Neural cell (in vitro differentiated cells): Measurements from ENCODE around the gene RET. TPM values are rescaled to one million over a fixed set of nuclear protein-coding genes. Genes with fewer than 3 reads are reported as not detected.

Experiments
- H2AFZ ChIP-seq: fragments of 200-600, 300-800 bp; sonication (generic), shearing (Covaris generic); 2 replicates; pipeline ENCODE4 v1.6.0; 2014; ENCODE audit warnings: low read depth, mild to moderate bottlenecking, antibody characterized with exemption, low read length, moderate library complexity
- H3F3A ChIP-seq: fragments of 200-600 bp; shearing (Covaris generic); 2 replicates; pipeline ENCODE4 v1.6.1; 2016; ENCODE audit warnings: mild to moderate bottlenecking, moderate library complexity, mixed read lengths, antibody characterized with exemption, low read length; ENCODE audit not compliant: insufficient read depth, poor library complexity, severe bottlenecking
- H3K27ac ChIP-seq: fragments of 200-600, 300-800 bp; sonication (generic), shearing (Covaris generic); 2 replicates; pipeline ENCODE4 v1.5.1; 2014; ENCODE audit warnings: mild to moderate bottlenecking, low read length, moderate library complexity
- H3K27me3 ChIP-seq: fragments of 300-800, 200-600 bp; sonication (generic), shearing (Covaris generic); 2 replicates; pipeline ENCODE4 v1.6.0; 2014; ENCODE audit warnings: mild to moderate bottlenecking, low read depth, low read length, moderate library complexity; ENCODE audit not compliant: insufficient read depth
- H3K36me3 ChIP-seq: fragments of 300-800, 200-600 bp; sonication (generic), shearing (Covaris generic); 2 replicates; pipeline ENCODE4 v1.5.1; 2014; ENCODE audit warnings: mild to moderate bottlenecking, antibody characterized with exemption, low read length, moderate library complexity; ENCODE audit not compliant: insufficient read depth
- H3K4me2 ChIP-seq: fragments of 300-800, 200-600 bp; sonication (generic), shearing (Covaris generic); 2 replicates; pipeline ENCODE4 v1.6.0; 2014; ENCODE audit warnings: mild to moderate bottlenecking, low read length
- H3K4me3 ChIP-seq: fragments of 300-800, 200-600 bp; sonication (generic), shearing (Covaris generic); 2 replicates; pipeline ENCODE4 v1.5.1; 2014; ENCODE audit warnings: mild to moderate bottlenecking, low read length, moderate library complexity
- H3K79me2 ChIP-seq: fragments of 200-600 bp; shearing (Covaris generic); replicated peaks from 2 replicates; pipeline ENCODE4 v1.6.0; 2014; ENCODE audit warnings: mild to moderate bottlenecking, low read length, moderate library complexity; ENCODE audit not compliant: insufficient read depth
- H3K9ac ChIP-seq: fragments of 300-800, 200-600 bp; sonication (generic), shearing (Covaris generic); 2 replicates; pipeline ENCODE4 v1.6.1; 2016; ENCODE audit warnings: mild to moderate bottlenecking, low read length, mixed read lengths
- H3K9me2 ChIP-seq: fragments of 200-600 bp; shearing (Covaris generic); 2 replicates; pipeline ENCODE4 v1.6.1; 2016; ENCODE audit warnings: mild to moderate bottlenecking, low read length, mixed read lengths; ENCODE audit not compliant: insufficient read depth
- H3K9me3 ChIP-seq: fragments of 200-600, 300-800 bp; sonication (generic), shearing (Covaris generic); 2 replicates; pipeline ENCODE4 v1.6.1; 2016; ENCODE audit warnings: mild to moderate bottlenecking, mixed run types, low read length, moderate library complexity, mixed read lengths
- H4K20me1 ChIP-seq: fragments of 200-600 bp; shearing (Covaris generic); 2 replicates; pipeline ENCODE4 v1.6.1; 2016; ENCODE audit warnings: mild to moderate bottlenecking, mixed run types; ENCODE audit not compliant: insufficient read depth
- CTCF ChIP-seq: fragments of 450-650 bp; IDR thresholded peaks from 2 replicates; pipeline ENCODE4 v1.5.1; 2014; ENCODE audit warnings: antibody characterized with exemption, mild to moderate bottlenecking, moderate library complexity; ENCODE audit not compliant: poor library complexity, severe bottlenecking
- EP300 ChIP-seq: fragments of 450-650 bp; conservative IDR thresholded peaks from 2 replicates; pipeline ENCODE4 v1.6.1; 2014; ENCODE audit warnings: antibody characterized with exemption, mild to moderate bottlenecking, moderate library complexity; ENCODE audit not compliant: poor library complexity, severe bottlenecking
- EZH2 ChIP-seq: fragments of 200-600, 300-800 bp; shearing (Covaris generic), sonication (generic); IDR thresholded peaks from 2 replicates; pipeline ENCODE4 v1.6.1; 2014; ENCODE audit warnings: antibody characterized with exemption, low read length, borderline replicate concordance, mild to moderate bottlenecking; ENCODE audit not compliant: insufficient read depth, poor library complexity, severe bottlenecking
- MXI1 ChIP-seq: fragments of 450-650 bp; conservative IDR thresholded peaks from 2 replicates; pipeline ENCODE4 v1.6.1; 2014; ENCODE audit warnings: antibody characterized with exemption, mild to moderate bottlenecking; ENCODE audit not compliant: poor library complexity, severe bottlenecking
- POLR2AphosphoS5 ChIP-seq: IDR thresholded peaks from 2 replicates; pipeline ENCODE4 v1.6.1; 2012
- RAD21 ChIP-seq: fragments of 450-650 bp; conservative IDR thresholded peaks from 2 replicates; pipeline ENCODE4 v1.6.1; 2014; ENCODE audit warnings: antibody characterized with exemption, mild to moderate bottlenecking, moderate library complexity
- REST ChIP-seq: IDR thresholded peaks from 2 replicates; pipeline ENCODE4 v1.6.1; 2012; ENCODE audit warnings: borderline replicate concordance
- SMC3 ChIP-seq: fragments of 450-650 bp; conservative IDR thresholded peaks from 2 replicates; pipeline ENCODE4 v1.6.1; 2014; ENCODE audit warnings: antibody characterized with exemption, mild to moderate bottlenecking, moderate library complexity; ENCODE audit not compliant: poor library complexity
- TAF1 ChIP-seq: IDR thresholded peaks from 2 replicates; pipeline ENCODE4 v1.6.1; 2012; ENCODE audit warnings: low read depth
- polyA plus RNA-seq: library from polyadenylated mRNA; depleted of rRNA; stranded (reverse); fragments of >200 nt; gene quantifications from 2 replicates; pipeline ENCODE4 v1.2.3, GENCODE V29; 2014

The RET gene
- polyA plus RNA-seq, 1 donor from 2014 or later, result 1.7 TPM

- H3K36me3 ChIP-seq, result no peaks in the 10 kb centered on the region
- H3F3A ChIP-seq, result no peaks in the 10 kb centered on the region
- H4K20me1 ChIP-seq, result no peaks in the 10 kb centered on the region
- H3K79me2 ChIP-seq, result no peaks in the 10 kb centered on the region
- TF ChIP-seq EP300 (no peak), POLR2AphosphoS5 (no peak), TAF1 (no peak), RAD21 (no peak), MXI1 (no peak), CTCF (no peak), SMC3 (no peak), REST (no peak), EZH2 (no peak)
- H3K9me3 ChIP-seq, result no peaks in the 10 kb centered on the region
- H3K27ac ChIP-seq, result no peak overlapping the region
- no peak overlapping the region for H3K9ac ChIP-seq
- no peak overlapping the region for H3K4me3 ChIP-seq
- no peak overlapping the region for H3K4me2 ChIP-seq
- H3K9me2 ChIP-seq, result no peaks in the 10 kb centered on the region
- no peak overlapping the region for H2AFZ ChIP-seq
- peaks cover 22% of the 10 kb centered on the region for H3K27me3 ChIP-seq
Observed at GRCh38 chr10:43102063-43102828, 25.4 kb downstream of the RET start.

- Histone ChIP-seq H3K9ac (peak overlapping the region; percentile 58), H3K79me2 (no peaks in the 10 kb centered on the region), H3K9me3 (no peaks in the 10 kb centered on the region), H3K4me3 (peak overlapping the region; percentile 73), H3F3A (no peaks in the 10 kb centered on the region), H3K4me2 (no peak overlapping the region), H2AFZ (peak overlapping the region; percentile 76), H4K20me1 (no peaks in the 10 kb centered on the region), H3K27me3 (peaks cover 22% of the 10 kb centered on the region), H3K27ac (no peak overlapping the region), H3K9me2 (no peaks in the 10 kb centered on the region), H3K36me3 (no peaks in the 10 kb centered on the region)
- TF ChIP-seq CTCF (peak; percentile 99), SMC3 (peak; percentile 98), EP300 (no peak), RAD21 (peak; percentile 100)
Observed at GRCh38 chr10:43105102-43105955, 28.5 kb downstream of the RET start.
